Measurements from ENCODE around the gene NDC80.
"Not testable (repeated sequence)": the region's sequence is repeated elsewhere in the genome, so short reads cannot be mapped to it uniquely, and the experiment has no call there.

NDC80 gene

DNA sequence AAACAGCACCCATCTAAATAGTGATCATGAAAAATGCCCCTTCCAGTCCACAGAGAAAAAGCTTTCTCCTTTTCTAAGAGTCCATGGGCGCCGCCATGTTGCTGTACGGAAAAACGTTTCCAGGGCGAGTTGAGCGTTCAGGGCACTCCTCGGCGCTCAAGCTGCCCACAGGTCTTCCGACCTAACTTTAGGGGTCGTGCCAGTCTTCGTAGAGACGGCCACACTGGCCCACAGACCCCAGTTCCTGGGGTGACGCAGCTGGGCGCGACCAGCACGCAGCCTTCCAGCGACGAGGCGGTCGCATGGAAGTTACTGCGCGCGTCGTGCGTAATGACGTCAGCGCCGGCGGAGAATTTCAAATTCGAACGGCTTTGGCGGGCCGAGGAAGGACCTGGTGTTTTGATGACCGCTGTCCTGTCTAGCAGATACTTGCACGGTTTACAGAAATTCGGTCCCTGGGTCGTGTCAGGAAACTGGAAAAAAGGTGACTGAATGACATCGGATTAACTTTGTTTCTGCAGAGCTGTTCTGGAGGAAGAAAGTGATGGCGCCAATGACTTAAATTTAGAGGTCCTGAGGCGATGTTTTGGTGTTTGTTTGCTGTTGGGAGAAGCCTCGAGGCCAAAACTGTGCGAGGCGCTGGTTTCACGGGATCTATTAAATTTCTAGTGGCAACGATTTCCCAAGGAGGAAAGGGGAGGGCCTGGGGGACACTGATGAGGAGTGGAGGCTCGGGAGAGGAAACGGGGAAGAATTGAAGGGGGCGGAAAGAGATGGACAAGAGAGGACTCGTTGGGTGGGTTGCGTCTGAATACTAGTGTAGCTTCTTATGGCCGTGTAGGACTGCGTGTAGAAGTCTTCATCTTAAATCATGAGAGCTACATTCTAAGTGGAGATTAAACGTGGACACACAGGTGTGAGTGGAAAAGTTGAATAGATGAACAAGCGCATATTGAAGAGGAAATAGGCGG, at the start of gene NDC80, which contains the start of gene METTL4:
NDC80 (plus strand) TSS at position 358 of the 971 bp plus-strand sequence. CDS start 1,429 bp downstream, outside the sequence.
METTL4 (minus strand) TSS at position 306 of the 971 bp plus-strand sequence. CDS start 4,289 bp downstream, outside the sequence.
- no peak for FAIRE-seq

DNA sequence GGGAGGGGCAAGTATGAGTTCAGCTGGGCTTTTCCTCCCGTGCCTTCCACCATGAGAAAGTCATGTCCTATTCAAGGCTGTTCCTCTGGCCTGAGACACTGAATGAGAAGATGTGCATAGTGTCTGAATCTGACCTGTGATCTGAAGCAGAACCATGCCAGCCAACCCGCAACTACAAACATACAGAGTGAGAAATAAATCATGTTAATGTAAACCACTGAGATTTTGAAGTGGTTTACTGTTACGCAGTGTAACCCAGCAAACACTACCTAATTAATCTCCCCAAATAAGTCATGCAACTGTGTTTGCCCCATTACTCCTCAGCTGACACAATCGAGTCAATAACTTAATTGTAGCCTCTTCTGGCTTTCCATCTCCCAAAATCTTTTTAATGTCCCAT, 49.2 kb upstream of the NDC80 start:
- no peak for FAIRE-seq

DNA sequence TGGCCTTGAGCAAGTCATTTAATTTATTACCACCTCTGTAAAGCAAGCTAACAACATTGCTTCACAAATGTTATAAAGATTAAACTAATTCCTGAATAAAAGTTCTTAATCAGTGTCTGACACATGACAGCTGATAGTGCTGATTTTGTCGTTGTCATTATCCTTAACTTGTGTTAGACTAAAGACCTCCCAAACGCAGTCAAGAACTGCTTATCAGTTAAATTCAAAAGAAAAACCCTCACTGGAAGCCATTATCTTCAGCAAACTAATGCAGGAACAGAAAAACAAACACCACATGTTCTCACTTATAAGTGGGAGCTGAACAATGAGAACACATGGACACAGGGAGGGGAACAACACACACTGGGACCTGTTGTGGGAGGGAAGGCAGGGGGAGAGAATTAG, 46.6 kb upstream of the NDC80 start:
- FAIRE-seq = not testable (repeated sequence)

DNA sequence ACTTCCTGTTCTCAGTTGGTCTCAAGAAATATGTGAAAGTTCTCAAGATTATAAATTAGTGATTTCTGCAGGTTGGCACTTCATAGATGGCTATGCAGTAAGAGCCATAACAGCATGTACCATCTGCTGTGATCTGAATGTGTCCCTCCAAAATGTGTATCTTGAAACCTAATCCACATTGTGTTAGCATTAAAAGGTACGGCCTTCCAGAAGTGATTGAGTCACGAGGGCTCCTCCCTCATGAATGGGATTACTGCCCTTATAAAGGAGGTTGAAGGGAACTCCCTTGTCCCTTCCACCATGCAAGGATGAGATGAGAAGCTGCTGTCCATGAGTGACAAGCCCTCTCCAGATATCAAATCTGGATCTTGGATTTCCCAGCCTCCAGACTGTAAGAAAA, 45.0 kb upstream of the NDC80 start:
- FAIRE-seq = no peak

- no peak for FAIRE-seq
Measured at GRCh38 chr18:2529154-2529553, 42.2 kb upstream of the NDC80 start.

- FAIRE-seq = no peak
Measured at GRCh38 chr18:2531751-2532150, 39.6 kb upstream of the NDC80 start.

GRCh38 chr18:2532797-2533196, 38.6 kb upstream of the NDC80 start:
- FAIRE-seq = no peak

DNA sequence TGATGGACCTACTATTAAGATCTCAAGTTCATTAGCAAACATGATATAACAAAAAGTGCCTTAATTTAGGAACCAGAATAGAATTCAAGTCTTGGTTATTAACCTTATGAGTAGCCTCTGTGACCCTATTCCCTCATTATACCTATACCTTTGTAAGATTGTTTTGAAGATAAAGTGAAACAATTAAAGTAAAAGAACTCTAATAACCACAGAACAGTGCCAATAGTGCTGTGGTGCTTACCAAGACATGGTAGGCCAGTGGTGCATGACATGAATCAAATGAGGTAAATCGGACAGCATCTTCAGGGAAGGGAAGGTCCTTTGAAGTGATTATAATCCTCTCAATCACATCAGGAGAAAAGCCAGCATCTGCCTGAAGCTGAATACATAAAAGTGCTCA, 36.5 kb upstream of the NDC80 start:
- no peak for FAIRE-seq

GRCh38 chr18:2535419-2535910, 35.9 kb upstream of the NDC80 start:
- FAIRE-seq = no peak

GRCh38 chr18:2536063-2536462, 35.3 kb upstream of the NDC80 start:
- no peak for FAIRE-seq

DNA sequence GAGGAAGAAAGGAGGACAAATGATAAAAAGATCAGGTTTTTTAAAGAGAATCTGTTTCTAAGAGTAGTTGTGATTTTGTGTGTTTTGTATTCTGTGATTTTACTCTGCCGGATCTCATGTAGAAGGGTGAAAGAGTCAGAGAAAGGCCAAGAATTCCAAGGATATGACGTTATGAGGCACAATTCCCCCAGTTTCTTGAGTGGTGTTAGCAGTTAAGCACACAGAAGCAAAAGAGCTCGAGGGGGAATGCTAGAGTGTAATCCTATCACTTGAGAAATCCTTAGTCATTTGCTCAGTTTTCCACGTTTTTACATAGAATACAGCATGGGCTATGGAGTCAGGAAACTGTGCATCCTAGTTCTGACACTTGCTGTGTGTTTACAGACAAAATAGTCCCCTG, 34.9 kb upstream of the NDC80 start:
- FAIRE-seq = no peak

DNA sequence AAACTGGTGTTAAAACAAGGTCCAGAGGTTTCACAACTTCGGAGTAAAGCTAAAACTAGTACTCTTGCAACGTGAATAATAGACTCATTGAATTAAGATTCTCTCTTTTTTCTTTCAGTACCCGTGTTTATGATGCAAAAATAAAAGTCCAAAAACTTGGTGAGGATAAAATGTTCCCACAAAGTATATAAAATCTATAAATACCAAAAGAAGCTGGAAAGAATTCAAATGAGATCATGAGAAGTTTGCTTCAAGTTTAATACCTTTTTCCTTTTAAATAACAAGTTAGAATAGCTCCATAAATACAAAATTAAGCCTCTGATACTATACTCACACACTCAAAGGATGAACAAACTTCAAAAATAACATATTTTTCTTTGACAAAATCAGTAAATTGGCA, 34.1 kb upstream of the NDC80 start:
- FAIRE-seq = no peak

- no peak for FAIRE-seq
Measured at GRCh38 chr18:2538236-2538635, 33.1 kb upstream of the NDC80 start.

DNA sequence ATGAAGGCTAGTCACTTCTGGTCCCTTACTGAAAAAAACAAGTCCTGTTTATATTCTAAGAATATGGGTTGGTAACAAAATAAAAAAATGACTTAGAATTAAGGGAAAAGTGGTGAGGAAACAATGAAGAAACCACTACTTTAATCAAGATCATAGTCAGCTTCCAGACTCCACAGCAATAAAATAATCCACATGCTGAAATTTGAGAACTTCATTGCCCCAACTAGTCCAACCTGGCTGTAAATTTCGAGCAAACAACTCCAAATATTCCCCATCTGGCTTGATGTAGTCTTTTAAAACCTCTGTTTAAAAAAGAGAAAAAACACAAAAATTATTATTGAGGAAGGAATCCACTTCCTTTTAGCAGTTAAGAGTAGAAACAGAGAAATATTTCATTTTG, 32.5 kb upstream of the NDC80 start:
- FAIRE-seq = no peak

- no peak for FAIRE-seq
Measured at GRCh38 chr18:2540575-2540974, 30.8 kb upstream of the NDC80 start.

DNA sequence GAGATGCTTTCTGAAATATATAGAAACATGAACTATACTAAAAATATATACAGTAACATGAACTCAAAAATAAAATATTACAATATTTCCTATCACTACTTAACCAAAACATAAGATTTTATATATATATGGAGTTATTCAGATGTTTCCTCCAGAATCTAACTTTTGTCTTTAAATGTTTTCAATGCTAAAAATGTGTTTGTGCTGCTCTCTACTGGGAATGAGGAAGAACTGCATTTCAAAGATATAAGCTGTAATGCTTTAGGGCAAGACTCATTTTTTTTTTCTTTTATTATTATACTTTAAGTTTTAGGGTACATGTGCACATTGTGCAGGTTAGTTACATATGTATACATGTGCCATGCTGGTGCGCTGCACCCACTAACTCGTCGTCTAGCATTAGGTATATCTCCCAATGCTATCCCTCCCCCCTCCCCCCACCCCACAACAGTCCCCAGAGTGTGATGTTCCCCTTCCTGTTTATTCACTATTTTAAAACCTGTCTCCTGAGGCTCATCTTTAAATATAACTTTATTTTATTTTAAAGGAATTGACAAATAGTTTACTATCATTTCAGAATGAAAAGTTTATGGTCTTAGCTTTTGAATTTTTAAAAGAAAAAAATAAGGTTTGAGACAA, 29.3 kb upstream of the NDC80 start:
- FAIRE-seq = peak; percentile 93

GRCh38 chr18:2545155-2545554, 26.2 kb upstream of the NDC80 start:
- FAIRE-seq = no peak

DNA sequence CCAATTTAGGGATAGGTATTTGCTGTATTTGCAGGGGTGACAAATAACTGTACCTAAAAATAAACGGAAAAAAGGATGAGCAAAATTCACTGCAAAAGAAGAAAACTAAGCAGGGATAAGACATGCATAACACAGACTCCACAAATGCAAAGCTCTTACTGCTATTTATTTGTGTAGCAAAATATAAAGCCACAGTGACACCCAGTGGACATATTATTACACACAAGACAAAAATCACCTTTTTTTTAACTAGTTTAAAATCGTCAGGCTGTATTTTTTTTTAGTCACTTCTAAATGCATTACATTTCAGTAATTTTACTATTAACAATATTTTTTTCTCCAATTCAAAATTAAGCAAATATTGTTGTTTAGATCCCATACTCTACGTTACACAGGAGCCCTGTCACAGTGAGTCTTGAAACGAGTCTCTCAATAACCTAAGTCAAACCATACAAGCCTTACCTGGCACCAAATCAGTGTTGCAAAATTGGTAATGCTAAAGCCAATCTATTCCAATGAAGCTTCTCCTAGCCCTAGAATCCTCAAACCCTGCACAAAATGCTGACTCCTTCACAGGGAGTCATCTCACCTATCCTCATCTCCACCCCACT, 23.8 kb upstream of the NDC80 start:
- peak; percentile 94 for FAIRE-seq

DNA sequence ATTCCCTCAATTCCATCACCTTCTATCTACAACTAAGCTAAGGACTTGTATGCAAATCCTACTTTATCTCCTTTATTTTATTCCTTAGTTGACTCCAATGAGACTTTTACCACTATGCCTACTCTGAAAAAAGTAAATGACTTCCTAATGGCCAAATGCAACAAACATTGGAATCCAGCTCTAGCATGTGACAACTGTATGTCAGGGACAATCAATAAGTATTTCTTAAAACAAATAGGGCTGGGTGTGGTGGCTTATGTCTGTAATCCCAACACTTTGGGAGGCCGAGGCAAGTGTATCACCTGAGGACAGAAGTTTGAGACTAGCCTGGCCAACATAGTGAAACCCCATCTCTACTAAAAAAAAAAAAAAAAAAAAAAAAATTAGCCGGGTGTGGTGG, 21.9 kb upstream of the NDC80 start:
- FAIRE-seq = no peak

DNA sequence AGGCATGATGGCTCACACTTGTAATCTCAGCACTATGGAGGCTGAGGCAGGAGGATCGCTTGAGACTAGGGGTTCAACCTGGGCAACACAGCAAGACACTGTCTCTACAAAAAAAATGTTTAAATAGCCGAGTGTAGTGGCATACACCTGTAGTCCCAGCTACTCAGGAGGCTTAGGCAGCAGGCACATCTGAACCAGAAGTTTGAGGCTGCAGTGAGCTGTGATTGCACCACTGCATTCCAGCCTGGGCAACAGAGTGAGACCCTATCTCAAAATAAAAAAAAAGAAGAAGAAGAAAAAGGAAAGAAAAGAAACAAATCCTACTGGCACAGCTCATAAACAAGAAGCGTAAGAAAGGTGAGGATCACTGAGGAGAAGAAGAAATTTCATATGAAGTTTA, 19.9 kb upstream of the NDC80 start:
- no peak for FAIRE-seq

- FAIRE-seq = no peak
Measured at GRCh38 chr18:2554696-2555095, 16.7 kb upstream of the NDC80 start.

DNA sequence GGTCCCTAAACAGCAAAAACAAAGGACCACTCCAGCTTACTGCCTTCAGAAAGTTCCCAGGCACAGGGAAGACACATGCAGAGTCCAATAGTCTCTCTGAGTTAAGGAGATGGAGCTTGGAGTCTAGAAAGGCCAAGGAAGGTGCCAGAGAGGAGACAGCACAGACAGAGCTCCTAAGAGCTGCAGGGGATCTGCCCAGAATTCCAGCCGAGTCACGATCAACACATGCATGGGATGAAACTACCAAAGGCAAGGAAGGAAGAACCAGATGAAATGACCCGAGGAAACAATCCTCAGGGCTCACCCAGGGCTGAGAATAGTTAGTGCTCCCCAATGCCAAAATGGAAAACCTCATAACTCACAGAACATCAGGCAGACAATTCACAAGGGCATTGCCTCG, 15.5 kb upstream of the NDC80 start:
- FAIRE-seq = no peak

GRCh38 chr18:2557536-2557935, 13.8 kb upstream of the NDC80 start:
- no peak for FAIRE-seq

DNA sequence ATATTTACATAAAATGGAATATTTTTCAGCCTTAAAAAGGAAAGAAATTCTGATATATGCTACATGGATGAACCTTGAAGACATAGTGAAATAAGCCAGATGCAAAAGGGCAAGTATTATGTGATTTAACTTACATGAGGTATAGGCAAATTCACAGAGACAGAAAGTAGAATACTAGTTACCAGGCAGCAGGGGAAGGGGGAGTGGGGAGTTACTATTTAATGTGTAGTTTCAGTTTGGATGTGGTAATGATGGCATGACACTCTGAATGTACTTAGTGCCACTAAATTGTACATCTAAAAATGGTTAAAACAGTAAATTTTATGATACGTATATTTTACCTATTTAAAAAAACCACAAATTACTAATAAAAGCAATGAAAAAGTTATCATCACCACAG, 12.1 kb upstream of the NDC80 start:
- FAIRE-seq = no peak

Measured in TTC549 (cell line).